Measurements from ENCODE around the gene PIM3. TPM values are rescaled to one million over a fixed set of nuclear protein-coding genes. Genes with fewer than 3 reads are reported as not detected.
"Not testable (repeated sequence)": the region's sequence is repeated elsewhere in the genome, so short reads cannot be mapped to it uniquely, and the experiment has no call there.

PIM3 gene
- total RNA-seq, 5 donors from 2014 or later (not counting 1 experiment from before 2014, with no cell fraction given): 61.5 to 167 (median 65.0) TPM

GRCh38 chr22:49983148-49984042 is 22.8 kb downstream of the PIM3 start:
- Mint-ChIP-seq H3K36me3 (peaks cover 17% of the 10 kb centered on the region), H3K4me3 (peak overlapping the region in 1 of 3 donors; percentile 74), H3K9me3 (peaks cover 14 to 23% (median 15%) of the 10 kb centered on the region in 3 donors), H3K27ac (no peak overlapping the region), H3K27me3 (peaks cover 8 to 36% of the 10 kb centered on the region in 2 donors), H3K4me1 (peaks cover 4 to 9% (median 6%) of the 10 kb centered on the region in 3 donors)
- ATAC-seq (replicated peaks in 1 of 4): peak; percentile 73 to 87 (median 80)
- peaks cover 0 to 31% of the 10 kb centered on the region in 2 experiments for H3K27me3 ChIP-seq (replicated peaks in 1 of 2; ENCODE audit: control insufficient read depth in 2 of 2, extremely low read depth in 1 of 2, insufficient read depth in 2 of 2, low read length in 1 of 2)
- H3K4me1 ChIP-seq (ENCODE audit: control insufficient read depth in 1 of 2, extremely low read depth in 1 of 2, insufficient read depth in 2 of 2, low read length in 2 of 2): peaks cover 0 to 12% of the 10 kb centered on the region in 2 experiments
- no peak overlapping the region for H3K27ac ChIP-seq (ENCODE audit: low read length)
- ChIA-PET CTCF (interaction anchor here (0.6 to 1.2 kb wide), 2 partner anchors 11 to 47 kb away, joined by 3 to 4 read pairs; no protein-coding TSS in a partner anchor), POLR2A (interaction anchor here in 1 of 2 donors (0.7 kb wide), 1 partner anchor 642 kb away, joined by 3 read pairs; no protein-coding TSS in a partner anchor)
- H3K36me3 ChIP-seq (ENCODE audit: control insufficient read depth in 2 of 2, extremely low read depth in 1 of 2, insufficient read depth in 1 of 2, low read length in 1 of 2): no peaks in the 10 kb centered on the region
- DNase-seq: peak in 21 of 35 experiments; percentile 25 to 74 (median 50)
- peak overlapping the region in 1 of 2 donors; percentile 12 for H3K4me3 ChIP-seq (ENCODE audit: control insufficient read depth in 1 of 2, extremely low read depth in 1 of 2, low read length in 1 of 2)
- WGBS (ENCODE audit: insufficient coverage): 15% methylated on average over 53 of the region's 90 CpGs
- no peaks in the 10 kb centered on the region for H3K9me3 ChIP-seq

GRCh38 chr22:49986325-49986724 is 25.8 kb downstream of the PIM3 start:
- Histone ChIP-seq H3K36me3 (ENCODE audit: control insufficient read depth in 2 of 2, extremely low read depth in 1 of 2, insufficient read depth in 1 of 2, low read length in 1 of 2) (no peaks in the 10 kb centered on the region), H3K4me3 (ENCODE audit: control insufficient read depth in 1 of 2, extremely low read depth in 1 of 2, low read length in 1 of 2) (no peak overlapping the region), H3K9me3 (peaks cover 2% of the 10 kb centered on the region), H3K4me1 (ENCODE audit: control insufficient read depth in 1 of 2, extremely low read depth in 1 of 2, insufficient read depth in 2 of 2, low read length in 2 of 2) (peaks cover 0 to 12% of the 10 kb centered on the region in 2 experiments), H3K27ac (ENCODE audit: low read length) (no peak overlapping the region), H3K27me3 (replicated peaks in 1 of 2; ENCODE audit: control insufficient read depth in 2 of 2, extremely low read depth in 1 of 2, insufficient read depth in 2 of 2, low read length in 1 of 2) (peaks cover 0 to 34% of the 10 kb centered on the region in 2 experiments)
- ChIA-PET CTCF (no interaction called here), POLR2A (no interaction called here)
- no peak for ATAC-seq (replicated peaks in 1 of 4)
- H3K27me3 Mint-ChIP-seq: peaks cover 4 to 37% of the 10 kb centered on the region in 2 donors
- no peak for DNase-seq
- no peak overlapping the region for H3K27ac Mint-ChIP-seq
- WGBS (ENCODE audit: insufficient coverage): no CpG with 5 or more reads among the region's 2 CpGs
- H3K36me3 Mint-ChIP-seq: peaks cover 12% of the 10 kb centered on the region
- H3K9me3 Mint-ChIP-seq: peaks cover 13 to 20% (median 18%) of the 10 kb centered on the region in 3 donors
- no peak overlapping the region for H3K4me3 Mint-ChIP-seq
- H3K4me1 Mint-ChIP-seq: peaks cover 4 to 9% (median 6%) of the 10 kb centered on the region in 3 donors

- H3K4me3 Mint-ChIP-seq; CTCF ChIA-PET; H3K27ac ChIP-seq (ENCODE audit: low read length); H3K9me3 ChIP-seq; POLR2A ChIA-PET; H3K27ac Mint-ChIP-seq; H3K36me3 ChIP-seq (ENCODE audit: control insufficient read depth in 2 of 2, extremely low read depth in 1 of 2, insufficient read depth in 1 of 2, low read length in 1 of 2); H3K4me1 Mint-ChIP-seq; H3K4me3 ChIP-seq (ENCODE audit: control insufficient read depth in 1 of 2, extremely low read depth in 1 of 2, low read length in 1 of 2); ATAC-seq (replicated peaks in 1 of 4); DNase-seq: not testable (repeated sequence)
- Histone ChIP-seq H3K4me1 (ENCODE audit: control insufficient read depth in 1 of 2, extremely low read depth in 1 of 2, insufficient read depth in 2 of 2, low read length in 2 of 2) (peaks cover 0 to 13% of the 10 kb centered on the region in 2 experiments), H3K27me3 (replicated peaks in 1 of 2; ENCODE audit: control insufficient read depth in 2 of 2, extremely low read depth in 1 of 2, insufficient read depth in 2 of 2, low read length in 1 of 2) (peaks cover 0 to 22% of the 10 kb centered on the region in 2 experiments)
- Mint-ChIP-seq H3K27me3 (peaks cover 0 to 20% of the 10 kb centered on the region in 2 donors), H3K36me3 (peaks cover 12% of the 10 kb centered on the region), H3K9me3 (peaks cover 13 to 21% (median 18%) of the 10 kb centered on the region in 3 donors)
- WGBS (ENCODE audit: insufficient coverage): 82% methylated on average over 16 of the region's 24 CpGs
These were observed 29.3 kb downstream of the PIM3 start for GRCh38 chr22:49989826-49990225.

DNA sequence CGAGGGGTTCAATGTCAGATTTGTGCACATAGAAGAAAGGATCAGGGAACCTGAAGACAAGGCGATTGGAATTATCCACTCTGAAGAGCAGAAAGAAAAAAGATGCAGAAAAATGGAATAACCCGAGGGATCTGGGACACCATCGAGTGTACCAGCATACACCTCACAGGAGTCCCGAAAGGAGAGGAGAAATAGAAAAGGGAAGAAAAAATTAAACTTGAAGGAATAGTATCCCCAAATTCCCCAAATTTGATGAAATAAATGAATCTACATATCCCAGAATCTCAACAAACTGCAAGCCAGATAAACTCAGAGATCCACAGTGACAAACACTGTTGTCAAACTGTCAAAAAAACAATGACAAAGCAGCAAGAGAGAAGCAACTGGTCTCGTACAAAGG is 30.6 kb downstream of the PIM3 start:
- POLR2A ChIA-PET: interaction anchor here in 1 of 2 donors (0.6 kb wide), 1 partner anchor 36 kb away, joined by 3 read pairs; no protein-coding TSS in a partner anchor
- Mint-ChIP-seq H3K27ac (no peak overlapping the region), H3K9me3 (peaks cover 9 to 14% (median 14%) of the 10 kb centered on the region in 3 donors), H3K4me1 (peaks cover 3 to 7% (median 6%) of the 10 kb centered on the region in 3 donors), H3K27me3 (peaks cover 0 to 8% of the 10 kb centered on the region in 2 donors), H3K36me3 (peaks cover 7% of the 10 kb centered on the region), H3K4me3 (no peak overlapping the region)
- Histone ChIP-seq H3K9me3 (peaks cover 3% of the 10 kb centered on the region), H3K27ac (ENCODE audit: low read length) (no peak overlapping the region), H3K4me3 (ENCODE audit: control insufficient read depth in 1 of 2, extremely low read depth in 1 of 2, low read length in 1 of 2) (no peak overlapping the region), H3K36me3 (ENCODE audit: control insufficient read depth in 2 of 2, extremely low read depth in 1 of 2, insufficient read depth in 1 of 2, low read length in 1 of 2) (no peaks in the 10 kb centered on the region), H3K27me3 (replicated peaks in 1 of 2; ENCODE audit: control insufficient read depth in 2 of 2, extremely low read depth in 1 of 2, insufficient read depth in 2 of 2, low read length in 1 of 2) (peaks cover 0 to 24% of the 10 kb centered on the region in 2 experiments), H3K4me1 (ENCODE audit: control insufficient read depth in 1 of 2, extremely low read depth in 1 of 2, insufficient read depth in 2 of 2, low read length in 2 of 2) (peaks cover 0 to 16% of the 10 kb centered on the region in 2 experiments)
- CTCF ChIA-PET: interaction anchor here in 1 of 2 donors (0.7 kb wide), 1 partner anchor 561 kb away, joined by 3 read pairs; no protein-coding TSS in a partner anchor
- ATAC-seq (replicated peaks in 1 of 4) (no peak), DNase-seq (no peak)
- 55% methylated on average over 2 of the region's 6 CpGs for WGBS (ENCODE audit: insufficient coverage)

DNA sequence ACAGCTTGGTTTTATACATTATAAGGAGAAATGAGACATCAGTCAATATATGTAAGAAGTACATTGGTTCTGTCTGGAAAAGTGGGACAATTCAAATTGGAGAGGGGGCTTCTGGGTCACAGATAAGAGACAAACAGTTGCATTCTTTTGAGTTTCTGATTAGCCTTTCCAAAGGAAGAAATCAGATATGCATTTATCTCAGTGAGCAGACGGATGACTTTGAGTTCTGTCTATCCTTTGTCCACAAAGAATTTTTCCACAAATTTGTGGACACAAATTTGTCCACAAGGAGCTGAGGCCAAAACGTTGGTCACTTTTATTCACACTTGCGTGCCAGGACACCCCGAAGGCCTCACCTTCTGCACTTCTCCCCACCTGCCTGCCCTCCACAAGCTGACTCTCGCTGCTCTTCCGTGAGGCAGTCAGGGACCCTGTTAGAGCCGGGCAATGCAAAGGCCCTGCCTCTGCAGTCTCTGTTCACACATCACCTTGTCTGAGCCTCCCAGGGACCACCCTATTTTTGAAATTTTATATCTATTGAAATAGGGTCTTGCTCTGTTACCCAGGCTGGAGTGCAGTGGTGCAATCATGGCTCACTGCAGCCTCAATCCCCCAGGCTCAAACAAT is 31.4 kb downstream of the PIM3 start:
- Mint-ChIP-seq H3K36me3 (peaks cover 3% of the 10 kb centered on the region), H3K9me3 (peaks cover 6 to 12% (median 7%) of the 10 kb centered on the region in 3 donors), H3K4me3 (no peak overlapping the region), H3K27ac (no peak overlapping the region), H3K27me3 (peaks cover 0 to 3% of the 10 kb centered on the region in 2 donors), H3K4me1 (peaks cover 3 to 8% (median 6%) of the 10 kb centered on the region in 3 donors)
- Histone ChIP-seq H3K4me1 (ENCODE audit: control insufficient read depth in 1 of 2, extremely low read depth in 1 of 2, insufficient read depth in 2 of 2, low read length in 2 of 2) (peaks cover 0 to 16% of the 10 kb centered on the region in 2 experiments), H3K27ac (ENCODE audit: low read length) (no peak overlapping the region), H3K36me3 (ENCODE audit: control insufficient read depth in 2 of 2, extremely low read depth in 1 of 2, insufficient read depth in 1 of 2, low read length in 1 of 2) (no peaks in the 10 kb centered on the region), H3K4me3 (ENCODE audit: control insufficient read depth in 1 of 2, extremely low read depth in 1 of 2, low read length in 1 of 2) (no peak overlapping the region), H3K9me3 (peaks cover 3% of the 10 kb centered on the region), H3K27me3 (replicated peaks in 1 of 2; ENCODE audit: control insufficient read depth in 2 of 2, extremely low read depth in 1 of 2, insufficient read depth in 2 of 2, low read length in 1 of 2) (peaks cover 0 to 24% of the 10 kb centered on the region in 2 experiments)
- DNase-seq: no peak
- ChIA-PET POLR2A (interaction anchor here in 1 of 2 donors (0.5 kb wide), 1 partner anchor 130 kb away, joined by 3 read pairs; no protein-coding TSS in a partner anchor), CTCF (interaction anchor here in 1 of 2 donors (0.6 kb wide), 1 partner anchor 122 kb away, joined by 3 read pairs; no protein-coding TSS in a partner anchor)
- no peak for ATAC-seq (replicated peaks in 1 of 4)
- 83% methylated on average over 3 of the region's 7 CpGs for WGBS (ENCODE audit: insufficient coverage)

All from T-cell (primary cell).